ENCODE data around the gene SNX33.
"Not testable (repeated sequence)": the region's sequence is repeated elsewhere in the genome, so short reads cannot be mapped to it uniquely, and the experiment has no call there.

Gene SNX33

GRCh38 chr15:75699961-75700874, 52.5 kb downstream of the SNX33 start:
- not testable (repeated sequence) for DNase-seq (ENCODE audit: low spot score)

- not testable (repeated sequence) for DNase-seq (ENCODE audit: low spot score)
Observed at GRCh38 chr15:75701071-75702003, 53.6 kb downstream of the SNX33 start.

GRCh38 chr15:75702436-75702835, 54.7 kb downstream of the SNX33 start:
- no peak for DNase-seq (ENCODE audit: low spot score)

GRCh38 chr15:75703440-75704262, 55.9 kb downstream of the SNX33 start:
- not testable (repeated sequence) for DNase-seq (ENCODE audit: low spot score)

GRCh38 chr15:75704263-75704615, 56.5 kb downstream of the SNX33 start:
- DNase-seq (ENCODE audit: low spot score) = no peak

- no peak for DNase-seq (ENCODE audit: low spot score)
Observed at GRCh38 chr15:75704618-75705017, 56.9 kb downstream of the SNX33 start.

GRCh38 chr15:75705375-75705774, 57.7 kb downstream of the SNX33 start:
- not testable (repeated sequence) for DNase-seq (ENCODE audit: low spot score)

GRCh38 chr15:75705854-75706681, 58.4 kb downstream of the SNX33 start:
- no peak for DNase-seq (ENCODE audit: low spot score)

GRCh38 chr15:75706682-75706954, 58.9 kb downstream of the SNX33 start:
- no peak for DNase-seq (ENCODE audit: low spot score)

GRCh38 chr15:75709458-75709857, 61.7 kb downstream of the SNX33 start:
- DNase-seq (ENCODE audit: low spot score) = not testable (repeated sequence)

- not testable (repeated sequence) for DNase-seq (ENCODE audit: low spot score)
Observed at GRCh38 chr15:75710874-75711273, 63.2 kb downstream of the SNX33 start.

GRCh38 chr15:75711495-75711894, 63.8 kb downstream of the SNX33 start:
- not testable (repeated sequence) for DNase-seq (ENCODE audit: low spot score)

Measured in iPS-NIHi11 (cell line).